ENCODE measurements around the gene PTPRN2.
"Not testable (repeated sequence)": the region's sequence is repeated elsewhere in the genome, so short reads cannot be mapped to it uniquely, and the experiment has no call there.

PTPRN2 gene

GRCh38 chr7:157667731-157668130, 919.9 kb downstream of the PTPRN2 start:
- DNase-seq: no peak

DNA sequence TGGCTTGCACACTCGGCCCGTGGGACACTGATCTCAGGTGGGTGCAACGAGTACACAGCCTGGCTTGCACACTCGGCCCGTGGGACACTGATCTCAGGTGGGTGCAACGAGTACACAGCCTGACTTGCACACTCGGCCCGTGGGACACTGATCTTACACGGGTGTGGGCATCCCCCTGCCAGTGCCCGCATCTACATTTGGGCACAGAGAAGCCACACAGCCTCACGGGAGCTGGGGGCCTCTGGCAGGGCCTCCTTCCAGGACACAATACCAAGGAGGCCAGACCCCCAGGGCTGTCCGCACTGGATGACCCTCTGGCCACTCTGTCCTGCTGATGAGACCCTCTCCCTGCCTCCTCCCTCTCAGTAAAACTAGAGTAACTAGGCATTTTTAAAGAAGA, 920.4 kb downstream of the PTPRN2 start:
- DNase-seq: no peak

- no peak for DNase-seq
These were observed 921.0 kb downstream of the PTPRN2 start for GRCh38 chr7:157666530-157667040.

DNA sequence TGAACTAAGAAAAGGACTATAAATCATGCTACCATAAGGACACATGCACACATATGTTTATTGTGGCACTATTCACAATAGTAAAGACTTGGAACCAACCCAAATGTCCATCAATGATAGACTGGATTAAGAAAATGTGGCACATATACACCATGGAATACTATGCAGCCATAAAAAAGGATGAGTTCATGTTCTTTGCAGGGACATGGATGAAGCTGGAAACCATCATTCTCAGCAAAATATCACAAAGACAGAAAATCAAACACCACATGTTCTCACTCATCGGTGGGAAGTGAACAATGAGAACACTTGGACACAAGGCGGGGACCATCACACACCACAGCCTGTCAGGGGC, 922.0 kb downstream of the PTPRN2 start:
- DNase-seq: not testable (repeated sequence)

GRCh38 chr7:157664871-157665633, 922.6 kb downstream of the PTPRN2 start:
- no peak for DNase-seq

GRCh38 chr7:157664034-157664433, 923.6 kb downstream of the PTPRN2 start:
- no peak for DNase-seq

DNA sequence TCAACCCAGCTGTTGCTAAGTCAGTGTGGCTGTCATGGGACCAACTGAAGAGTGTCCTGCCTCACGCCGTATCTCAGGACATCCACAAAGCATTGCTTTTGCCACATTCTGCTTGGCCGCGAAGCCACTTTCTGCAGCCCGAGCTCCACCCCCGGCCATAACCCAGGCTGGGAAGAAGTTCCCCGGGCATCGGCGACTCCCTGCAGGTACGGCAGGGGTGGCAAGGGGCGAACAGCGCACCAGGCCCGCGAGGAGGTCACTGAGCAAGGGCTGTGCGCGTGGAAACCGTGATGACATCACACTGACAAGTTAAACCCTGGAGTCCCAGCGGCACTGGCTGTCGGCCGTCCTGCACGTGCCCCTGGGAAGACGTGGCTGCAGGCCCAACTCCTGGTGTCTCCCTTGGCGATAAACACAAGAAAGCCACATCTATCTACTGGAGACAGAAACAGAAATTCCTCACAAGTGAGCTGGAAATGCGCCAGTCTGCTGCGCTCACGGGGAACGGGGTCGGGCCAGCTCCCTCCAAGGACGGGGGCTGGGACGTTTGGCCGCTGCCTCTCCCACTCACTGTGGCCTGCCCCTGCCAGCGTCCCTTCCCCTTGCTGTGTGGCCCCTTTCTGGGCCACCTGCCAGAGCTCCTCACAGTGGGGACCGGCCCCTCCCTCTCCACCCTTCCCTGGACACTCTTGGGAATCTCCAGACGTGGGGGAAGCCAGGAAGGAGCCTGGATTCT, 924.5 kb downstream of the PTPRN2 start:
- DNase-seq: no peak

GRCh38 chr7:157662110-157662791, 925.4 kb downstream of the PTPRN2 start:
- DNase-seq: no peak

GRCh38 chr7:157661611-157661975, 926.0 kb downstream of the PTPRN2 start:
- DNase-seq: no peak

GRCh38 chr7:157660971-157661610, 926.5 kb downstream of the PTPRN2 start:
- DNase-seq: no peak

GRCh38 chr7:157658851-157659412, 928.7 kb downstream of the PTPRN2 start:
- no peak for DNase-seq

DNA sequence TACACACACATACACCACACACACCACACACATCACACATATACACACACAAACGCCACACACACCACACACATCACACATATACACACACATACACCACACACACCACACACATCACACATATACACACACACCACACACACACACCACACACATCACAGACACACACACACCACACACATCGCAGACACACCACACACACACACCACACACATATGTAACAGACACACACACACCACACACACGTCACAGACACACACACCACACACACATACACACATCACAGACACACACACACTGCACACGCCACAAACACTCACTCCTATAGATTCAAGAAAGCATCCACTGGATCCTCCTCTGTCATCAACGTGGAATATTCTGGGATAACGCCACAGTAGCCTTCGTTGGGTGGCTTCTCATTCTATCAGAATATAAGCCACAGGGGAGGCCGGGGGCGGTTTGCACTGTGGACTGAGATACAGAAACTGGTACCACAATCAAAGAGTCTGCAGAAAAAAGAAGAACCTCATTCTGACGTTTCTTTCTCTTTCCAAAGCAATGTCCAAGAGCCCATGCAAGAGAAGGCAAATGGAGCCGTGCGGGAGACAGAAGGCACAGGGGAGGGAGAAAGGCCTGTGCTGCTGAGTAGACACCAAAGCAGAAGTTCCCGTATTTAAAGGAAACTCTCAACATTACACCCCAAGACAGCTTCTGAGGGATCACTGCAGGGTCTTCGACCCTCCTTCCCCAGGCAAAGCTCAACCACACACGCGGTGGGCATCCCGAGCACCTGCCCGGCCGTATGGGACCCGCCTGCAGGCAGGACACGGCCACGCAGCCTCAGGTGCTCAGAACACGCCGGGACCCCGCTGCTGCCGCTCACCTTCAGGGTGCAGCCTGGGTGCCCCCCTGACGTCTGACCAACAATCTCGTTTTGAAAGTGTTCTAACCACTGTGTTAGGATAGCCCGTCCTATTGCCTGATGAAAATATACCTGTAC, 929.6 kb downstream of the PTPRN2 start:
- peak in 3 of 4 experiments; percentile 12 to 21 (median 17) for DNase-seq

DNA sequence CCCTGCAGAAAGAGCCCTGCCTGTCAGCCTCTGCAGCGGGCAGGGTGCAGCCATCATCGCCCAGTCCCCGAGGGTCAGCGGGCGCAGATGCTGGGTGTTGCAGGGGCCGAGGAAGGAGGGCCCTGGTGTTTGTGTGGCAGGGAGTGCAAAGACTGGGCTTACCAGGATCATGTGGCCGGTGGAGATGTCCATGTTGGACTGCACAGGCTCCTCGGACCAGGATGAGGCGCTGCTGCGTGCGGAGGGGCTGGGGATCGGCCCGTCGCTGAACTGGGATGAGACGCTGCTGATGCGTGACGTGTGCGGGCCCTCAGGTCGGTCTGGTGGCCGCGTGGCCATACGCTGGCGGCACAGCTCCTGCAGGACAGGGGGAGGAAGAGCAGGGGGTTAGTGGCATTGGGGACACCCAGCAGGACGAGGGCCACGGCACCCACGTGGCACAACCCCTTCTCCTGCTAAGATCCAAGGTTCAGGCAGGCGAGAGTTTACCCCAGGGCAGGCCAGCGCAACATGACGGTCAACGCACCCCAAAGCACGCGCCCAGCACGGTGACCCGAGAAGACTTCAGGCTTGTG, 931.3 kb downstream of the PTPRN2 start:
- DNase-seq: no peak

GRCh38 chr7:157654350-157654749, 933.3 kb downstream of the PTPRN2 start:
- DNase-seq: no peak

GRCh38 chr7:157653827-157654207, 933.8 kb downstream of the PTPRN2 start:
- no peak for DNase-seq

DNA sequence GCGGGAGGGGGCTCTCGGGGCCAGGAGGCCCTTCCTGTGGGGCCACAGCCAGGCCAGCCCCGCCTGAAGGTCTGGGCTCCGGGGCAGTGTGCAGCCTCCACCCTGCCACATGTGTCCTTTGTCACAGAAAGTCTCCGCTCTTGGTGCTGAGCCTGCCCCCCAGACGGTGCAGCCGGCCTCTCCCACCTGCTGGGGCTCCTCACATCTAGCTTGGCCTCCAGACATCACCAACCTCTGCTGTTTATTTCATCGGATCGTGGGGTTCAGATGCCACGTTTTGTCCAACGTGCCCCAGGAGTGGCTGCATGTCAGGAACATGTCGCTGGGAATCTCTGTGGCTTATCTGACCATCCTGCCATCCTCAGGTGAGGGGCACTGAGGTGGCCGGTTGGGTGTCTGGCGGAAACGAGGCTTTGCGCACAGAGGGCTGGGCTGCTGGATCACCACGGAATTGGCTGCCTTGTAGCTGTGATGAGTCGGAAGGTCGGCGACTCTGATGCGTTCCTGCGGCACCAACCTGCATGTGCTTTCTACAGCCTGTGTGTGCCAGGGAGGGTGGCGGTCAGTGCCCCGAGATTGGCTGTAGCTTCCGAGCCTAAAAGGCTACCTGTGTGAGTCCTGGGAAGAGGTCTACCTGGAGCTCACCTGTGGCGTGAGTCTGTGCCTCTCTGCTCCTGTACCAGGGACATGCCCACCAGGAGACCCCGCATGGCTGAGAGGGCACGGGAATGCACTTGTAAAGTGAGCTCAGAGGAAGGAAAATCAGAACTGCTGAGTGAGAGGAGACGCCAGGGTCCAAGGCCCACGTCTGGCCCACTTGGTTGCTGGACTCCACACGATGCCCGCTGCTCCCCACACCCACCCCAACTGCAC, 934.4 kb downstream of the PTPRN2 start:
- DNase-seq: no peak

- no peak for DNase-seq
These were observed 935.3 kb downstream of the PTPRN2 start for GRCh38 chr7:157652161-157652953.

- DNase-seq: no peak
These were observed 936.1 kb downstream of the PTPRN2 start for GRCh38 chr7:157651366-157652160.

All from suppressor macrophage (primary cell).